Lower lobe of right lung (tissue), 2 donors: ENCODE results near the gene MCU. TPM values are rescaled to one million over a fixed set of nuclear protein-coding genes. Genes with fewer than 3 reads are reported as not detected.
A peak's percentile ranks its signal among the peaks of the same experiment; 100 is the strongest.

ENCODE experiments used
- ATAC-seq, 2 donors: fragments of 200-7000 bp; cut with Tn5 transposase; one replicate each; pipeline ENCODE4 v1.9.1; 2020 to 2022; ENCODE audit warnings: mild to moderate bottlenecking in 2 of 2, moderate library complexity in 2 of 2
- DNase-seq: peaks from one replicate; pipeline ENCODE4 v3.0.0-alpha.2; 2020
- H3K27ac ChIP-seq: fragments of 200-600 bp; one replicate; pipeline ENCODE4 v1.8.0; 2022
- H3K27me3 ChIP-seq: fragments of 200-600 bp; one replicate; pipeline ENCODE4 v1.8.0; 2022; ENCODE audit warnings: low read depth
- H3K36me3 ChIP-seq: fragments of 200-600 bp; one replicate; pipeline ENCODE4 v1.8.0; 2022; ENCODE audit warnings: mild to moderate bottlenecking
- H3K4me1 ChIP-seq: fragments of 200-600 bp; one replicate; pipeline ENCODE4 v1.8.0; 2022
- H3K4me3 ChIP-seq: fragments of 200-600 bp; one replicate; pipeline ENCODE4 v1.8.0; 2022; ENCODE audit warnings: mild to moderate bottlenecking
- H3K9me3 ChIP-seq: fragments of 200-600 bp; one replicate; pipeline ENCODE4 v1.8.0; 2022
- CTCF ChIP-seq: fragments of 200-600 bp; IDR thresholded peaks from one replicate; pipeline ENCODE4 v1.8.0; 2022; ENCODE audit warnings: antibody characterized with exemption, mild to moderate bottlenecking
- intact Hi-C: fragments of 100-400 bp; cut with DNase I; formaldehyde crosslinking; loops from one replicate; pipeline ENCODE4 v1.11.0; 2022
- total RNA-seq: library from RNA; stranded (reverse); fragmentation: NEBNext Ultra II Directional; extraction: Animal tissue kit (Norgen Biotek cat#: 25700); gene quantifications from one replicate; pipeline ENCODE4 v1.2.1, GENCODE V29; 2021
- donor health status: DM: no; HTN: yes; CAD: no; lungs with severe emphysema.

The MCU gene
- total RNA-seq, 1 donor from 2014 or later, result 24.2 TPM

GRCh38 chr10:72728462-72728861 is 36.5 kb downstream of the MCU start:
- Histone ChIP-seq H3K27me3 (no peaks in the 10 kb centered on the region), H3K9me3 (no peaks in the 10 kb centered on the region), H3K36me3 (no peaks in the 10 kb centered on the region), H3K27ac (no peak overlapping the region), H3K4me1 (no peaks in the 10 kb centered on the region), H3K4me3 (no peak overlapping the region)
- DNase-seq (no peak), ATAC-seq (no peak)
- intact Hi-C loops, result no loop called here
- no peak for TF ChIP-seq CTCF

DNA sequence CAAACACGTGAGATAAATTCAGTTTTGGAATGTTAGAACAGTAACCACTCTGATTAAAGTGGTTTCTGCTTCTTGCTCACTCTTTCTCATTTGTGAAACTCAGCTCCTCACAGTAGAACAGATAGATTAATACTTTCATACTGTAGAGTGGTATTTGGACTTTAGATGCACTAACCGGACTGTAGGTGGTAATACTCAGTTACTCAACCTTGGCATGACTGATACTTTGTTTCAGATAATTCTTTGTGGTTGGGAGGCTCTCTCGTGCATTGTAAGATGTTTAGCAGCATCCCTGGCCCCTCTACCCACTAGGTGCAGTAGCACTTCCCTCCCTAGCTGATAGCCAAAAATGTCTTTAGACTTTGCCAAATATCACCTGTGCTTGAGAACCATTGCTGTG is 37.6 kb downstream of the MCU start:
- Histone ChIP-seq H3K4me3 (no peak overlapping the region), H3K27ac (no peak overlapping the region), H3K9me3 (no peaks in the 10 kb centered on the region), H3K27me3 (no peaks in the 10 kb centered on the region), H3K36me3 (no peaks in the 10 kb centered on the region), H3K4me1 (no peaks in the 10 kb centered on the region)
- no peak for TF ChIP-seq CTCF
- intact Hi-C loops, result no loop called here
- DNase-seq (no peak), ATAC-seq (peak; percentile 21 to 67)

GRCh38 chr10:72730479-72730878 is 38.5 kb downstream of the MCU start:
- H3K9me3 ChIP-seq, result no peaks in the 10 kb centered on the region
- H3K36me3 ChIP-seq, result no peaks in the 10 kb centered on the region
- no peak overlapping the region for H3K4me3 ChIP-seq
- H3K4me1 ChIP-seq, result peaks cover 2% of the 10 kb centered on the region
- no peaks in the 10 kb centered on the region for H3K27me3 ChIP-seq
- DNase-seq, result no peak
- no peak for ATAC-seq
- TF ChIP-seq CTCF, result no peak
- intact Hi-C loops, result no loop called here
- no peak overlapping the region for H3K27ac ChIP-seq

DNA sequence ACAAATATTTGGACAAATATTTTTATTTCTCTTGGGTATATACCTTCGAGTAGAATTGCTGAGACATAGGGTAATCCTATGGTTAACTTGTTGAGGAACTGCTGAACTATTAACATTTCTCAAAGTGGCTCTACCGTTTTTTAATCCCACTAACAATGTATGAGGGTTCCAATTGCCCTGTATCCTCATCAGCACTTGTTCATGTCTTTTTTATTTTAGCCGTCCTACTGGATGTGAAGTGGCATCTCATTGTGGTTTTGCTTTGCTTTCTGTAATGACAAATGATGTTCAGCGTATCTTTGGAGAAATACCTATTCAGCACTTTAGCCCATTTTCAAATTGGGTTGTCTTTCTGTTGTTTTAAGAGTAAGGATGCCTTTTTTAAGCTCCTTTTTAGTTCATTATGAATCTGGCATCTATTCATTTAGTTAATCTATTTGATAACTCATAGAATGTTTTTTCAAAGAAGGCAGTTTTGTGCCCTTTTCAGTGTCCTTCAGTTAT is 40.0 kb downstream of the MCU start:
- Histone ChIP-seq H3K27me3 (no peaks in the 10 kb centered on the region), H3K4me3 (no peak overlapping the region), H3K36me3 (no peaks in the 10 kb centered on the region), H3K9me3 (no peaks in the 10 kb centered on the region), H3K27ac (no peak overlapping the region), H3K4me1 (peaks cover 17% of the 10 kb centered on the region)
- TF ChIP-seq CTCF, result no peak
- intact Hi-C loops, result no loop called here
- DNase-seq (no peak), ATAC-seq (no peak)

- no peaks in the 10 kb centered on the region for H3K9me3 ChIP-seq
- no peaks in the 10 kb centered on the region for H3K27me3 ChIP-seq
- H3K27ac ChIP-seq, result no peak overlapping the region
- intact Hi-C loops, result no loop called here
- H3K36me3 ChIP-seq, result no peaks in the 10 kb centered on the region
- DNase-seq, result no peak
- no peak overlapping the region for H3K4me3 ChIP-seq
- ATAC-seq, result no peak
- peaks cover 19% of the 10 kb centered on the region for H3K4me1 ChIP-seq
- no peak for TF ChIP-seq CTCF
These were observed 40.6 kb downstream of the MCU start for GRCh38 chr10:72732521-72732920.

DNA sequence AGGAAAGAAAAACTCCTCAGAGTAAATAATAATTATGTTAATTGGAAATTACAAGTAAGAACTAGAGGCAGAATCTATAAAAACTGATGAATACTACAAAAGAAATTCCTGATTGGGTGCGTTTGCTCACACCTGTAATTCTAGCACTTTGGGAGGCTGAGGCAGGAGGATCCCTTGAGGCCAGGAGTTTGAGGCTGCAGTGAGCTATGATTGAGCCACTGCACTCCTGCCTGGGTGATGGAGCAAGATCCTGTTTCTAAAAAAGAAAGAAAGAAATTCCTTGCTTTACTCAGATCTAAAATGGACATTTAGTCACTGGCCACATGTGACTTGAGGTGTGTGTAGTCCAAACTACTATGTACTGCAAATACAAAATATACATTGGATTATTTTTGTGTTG is 42.0 kb downstream of the MCU start:
- TF ChIP-seq CTCF, result no peak
- Histone ChIP-seq H3K27me3 (no peaks in the 10 kb centered on the region), H3K27ac (no peak overlapping the region), H3K4me1 (peaks cover 29% of the 10 kb centered on the region), H3K4me3 (no peak overlapping the region), H3K36me3 (no peaks in the 10 kb centered on the region), H3K9me3 (no peaks in the 10 kb centered on the region)
- ATAC-seq, result no peak
- intact Hi-C loops, result no loop called here
- no peak for DNase-seq
